ENCODE data around the gene MCC.
"Not testable (repeated sequence)": the region's sequence is repeated elsewhere in the genome, so short reads cannot be mapped to it uniquely, and the experiment has no call there.

MCC gene

DNA sequence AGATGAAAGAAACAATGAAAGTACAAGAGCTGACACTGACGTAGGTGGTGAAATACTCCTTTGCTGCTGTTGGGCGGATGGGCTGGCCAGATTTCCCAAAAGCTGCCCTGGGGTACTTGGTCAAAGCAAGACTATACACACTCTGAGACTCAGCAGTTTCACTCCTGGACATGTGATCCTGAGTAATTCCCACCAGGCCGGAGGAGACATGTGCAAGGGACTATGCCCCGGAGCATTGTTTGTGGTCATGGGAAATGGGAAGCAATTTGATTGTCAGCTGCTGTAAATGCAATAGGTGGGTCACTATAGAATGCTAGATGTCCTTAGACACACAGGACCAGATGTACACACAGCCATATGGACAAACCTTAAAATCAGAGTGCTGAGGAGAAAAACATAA is 395.6 kb downstream of the MCC start:
- no peak for DNase-seq

DNA sequence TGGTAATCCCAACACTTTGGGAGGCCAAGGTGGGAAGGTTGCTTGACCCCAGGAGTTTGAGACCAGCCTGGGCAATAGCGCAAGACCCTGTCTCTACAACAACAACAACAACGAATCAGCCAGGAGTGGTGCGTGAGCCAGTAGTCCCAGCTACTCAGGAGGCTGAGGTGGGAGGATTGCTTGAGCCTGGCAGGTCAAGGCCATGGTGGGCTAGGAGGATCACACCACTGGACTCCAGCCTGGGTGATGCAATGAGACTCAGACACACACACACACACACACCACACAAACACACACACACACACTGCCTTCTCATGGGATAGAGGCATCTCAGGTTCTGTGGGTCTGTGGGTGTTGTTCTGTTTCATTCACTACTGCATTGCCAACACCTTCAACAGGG is 396.6 kb downstream of the MCC start:
- DNase-seq, result no peak

DNA sequence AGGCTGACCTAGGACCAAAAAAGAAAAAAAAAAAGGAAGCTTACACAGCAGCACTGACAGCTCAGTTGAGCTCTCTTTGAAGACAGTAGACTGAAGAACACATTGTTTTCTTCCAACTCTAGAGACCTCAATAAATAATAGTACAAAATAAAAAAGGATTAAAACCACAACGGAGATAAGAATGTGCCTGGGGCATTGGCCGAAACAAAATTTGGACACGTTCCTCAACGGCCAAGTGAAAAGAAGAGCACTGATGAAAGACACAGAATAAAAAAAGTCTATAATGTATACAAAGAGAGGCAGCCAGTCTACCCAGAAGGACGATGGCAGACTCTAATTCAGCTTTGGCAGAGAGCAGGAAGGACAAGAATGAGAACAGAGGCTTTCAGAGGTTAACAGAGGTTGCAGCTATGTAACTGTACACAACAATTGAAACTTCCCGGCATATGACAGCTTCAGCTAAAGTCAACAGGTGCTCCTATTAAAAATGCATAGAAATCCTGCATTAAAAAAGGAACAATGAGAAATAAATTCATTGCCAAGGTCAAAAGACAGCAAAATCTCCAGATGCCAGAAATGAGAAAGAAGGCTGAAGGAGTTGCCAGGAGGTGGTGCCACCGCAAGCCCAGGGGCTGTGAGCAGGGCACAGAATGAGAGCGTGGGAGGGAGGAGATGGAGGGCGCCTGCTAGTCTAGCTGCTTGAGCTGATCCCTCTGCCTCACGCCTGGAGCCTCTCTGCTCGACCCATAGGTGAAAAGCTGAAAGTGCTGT is 397.7 kb downstream of the MCC start:
- DNase-seq, result no peak

DNA sequence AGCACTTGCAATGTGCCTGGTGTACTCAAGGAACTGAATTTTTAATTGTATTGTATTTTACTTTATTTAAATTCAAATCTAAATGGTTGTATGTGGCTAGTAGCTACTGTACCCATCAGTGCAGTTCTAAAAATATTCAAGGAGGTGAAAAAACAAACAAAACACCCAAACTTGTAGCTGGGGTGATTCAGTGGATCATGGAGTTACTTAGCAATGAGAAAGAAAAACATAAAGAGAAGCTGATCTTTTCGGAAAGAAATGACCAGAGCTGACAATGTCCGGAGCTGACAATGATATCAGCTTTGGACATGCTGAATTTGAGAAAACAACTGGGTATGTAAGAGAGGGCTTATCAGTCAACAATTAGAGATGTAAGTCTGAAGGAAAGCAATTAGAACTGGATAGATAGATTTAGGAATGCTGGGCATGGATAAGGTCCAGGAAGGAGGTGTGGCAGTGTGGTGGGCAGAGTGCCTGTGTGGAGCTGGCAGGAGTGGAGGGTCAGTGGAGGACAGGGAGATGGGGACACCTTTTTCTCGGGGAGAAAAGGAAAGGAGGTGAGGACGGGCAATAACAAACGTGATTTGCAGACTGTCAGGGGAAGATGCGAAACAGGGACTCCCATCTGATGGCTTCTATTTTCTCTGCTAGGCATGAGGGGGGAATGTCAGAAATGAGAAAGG is 398.5 kb downstream of the MCC start:
- DNase-seq, result no peak

DNA sequence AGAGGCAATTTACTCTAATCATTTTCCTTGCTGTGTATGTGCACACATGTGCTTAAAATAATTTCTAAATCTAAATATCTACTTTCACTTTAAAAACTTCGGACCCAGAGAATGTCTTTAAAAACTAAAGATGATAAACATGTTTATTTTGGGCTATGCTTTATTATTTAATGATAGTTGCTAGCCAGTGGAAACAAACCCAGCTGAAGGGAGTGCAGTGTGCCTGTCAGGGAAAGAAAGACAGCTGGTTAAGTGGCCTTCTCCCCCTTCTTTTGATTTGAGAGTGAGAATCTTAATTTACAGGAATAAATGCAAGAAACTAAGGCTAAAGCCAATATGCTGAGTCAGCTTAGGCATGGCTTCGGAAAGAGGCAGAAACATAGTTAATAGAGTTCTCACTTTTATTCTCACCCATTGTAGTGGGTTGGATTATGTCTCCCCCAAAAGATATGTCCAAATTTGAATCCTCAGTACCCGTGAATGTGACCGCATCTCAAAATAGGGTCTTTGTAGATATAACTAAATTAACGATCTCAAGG is 400.2 kb downstream of the MCC start:
- no peak for DNase-seq

DNA sequence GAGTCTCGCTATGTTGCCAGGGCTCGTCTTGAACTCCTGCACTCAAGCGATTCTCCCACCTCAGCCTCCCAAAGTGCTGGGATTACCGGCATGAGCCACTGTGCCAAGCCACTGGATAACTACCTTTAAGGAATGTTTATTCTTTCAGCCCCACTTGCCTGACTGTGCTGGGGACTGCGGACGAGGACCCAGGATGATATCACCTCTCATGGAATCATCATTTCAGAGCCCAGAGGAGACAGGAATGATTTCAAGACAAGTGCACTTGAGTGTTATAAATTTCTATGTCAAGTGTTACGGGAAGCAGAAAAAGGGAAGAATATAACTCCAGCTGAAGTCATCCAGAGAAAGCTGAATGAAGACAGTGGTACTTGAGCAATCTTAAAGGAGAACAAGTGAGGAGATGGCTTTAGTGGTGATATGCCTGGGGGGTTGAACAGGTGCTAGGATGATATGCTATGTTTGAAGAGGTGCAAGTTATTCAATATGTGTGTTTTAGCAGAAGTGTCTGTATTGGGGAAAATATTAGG is 402.3 kb downstream of the MCC start:
- no peak for DNase-seq

DNA sequence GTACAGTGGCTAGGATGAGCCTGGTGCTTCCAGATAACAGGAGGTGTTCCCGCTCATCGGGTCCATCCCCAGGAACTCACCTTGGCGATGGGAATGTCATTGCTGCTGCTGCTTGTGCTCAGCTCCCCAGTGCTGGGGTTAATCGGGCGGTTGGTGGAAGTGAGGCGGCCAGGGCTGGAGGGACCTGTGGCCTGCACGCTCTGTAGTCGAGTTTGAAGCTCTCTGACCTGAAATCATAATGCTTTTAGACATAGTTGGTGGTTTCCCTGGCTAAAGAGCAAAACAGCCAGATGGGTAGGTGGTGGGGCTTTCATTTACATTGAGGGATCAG is 403.2 kb downstream of the MCC start:
- no peak for DNase-seq

DNA sequence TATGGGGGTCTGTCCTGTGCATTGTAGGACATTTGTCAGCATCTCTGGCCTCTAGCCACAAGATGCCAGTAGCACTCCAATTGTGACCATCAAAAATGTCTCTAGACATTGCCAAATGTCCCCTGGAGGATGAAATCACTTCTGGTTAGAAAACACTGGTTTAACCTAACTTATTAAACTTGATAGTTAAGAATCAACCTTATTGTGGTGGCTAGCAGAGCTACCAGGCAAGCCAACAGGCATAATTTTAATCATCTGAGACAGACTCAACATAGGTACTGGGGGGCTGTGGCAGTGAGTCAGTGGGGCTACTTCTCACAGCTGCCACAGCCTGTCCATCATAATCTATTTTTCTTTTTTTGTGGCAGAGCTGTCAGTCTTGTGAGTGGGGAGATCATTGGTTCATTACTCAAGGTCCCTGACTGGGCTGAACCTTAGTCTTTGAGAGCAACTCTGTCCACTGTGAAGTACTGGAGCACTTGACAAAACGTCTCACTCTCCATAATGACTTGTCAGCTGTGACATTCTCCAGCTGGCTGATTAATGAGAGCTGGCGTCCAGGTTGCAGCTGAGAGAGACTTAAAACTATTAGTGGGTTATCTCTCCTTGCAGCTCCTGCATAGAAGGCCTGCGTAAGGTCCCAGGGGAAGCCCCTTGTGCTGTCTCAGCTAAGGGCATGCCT is 403.7 kb downstream of the MCC start:
- DNase-seq, result no peak

DNA sequence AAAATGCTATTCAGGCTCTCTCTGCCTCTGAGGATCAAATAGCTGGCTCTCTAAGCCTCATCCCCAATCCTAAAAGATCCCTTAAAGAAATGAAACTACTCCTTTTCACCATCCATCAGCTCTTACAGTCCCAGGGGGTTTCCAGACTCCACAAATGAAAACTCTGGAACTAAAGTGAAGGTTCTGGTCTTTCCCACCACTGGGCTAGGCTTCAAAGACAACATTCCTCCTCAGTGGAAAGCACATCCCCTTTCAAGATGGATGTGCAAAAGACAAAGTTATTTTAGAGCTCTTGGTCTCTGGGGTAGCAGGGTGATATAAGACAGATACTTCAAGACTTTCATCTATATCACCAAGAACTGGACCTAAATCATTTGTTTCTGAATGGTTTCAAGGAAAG is 404.8 kb downstream of the MCC start:
- no peak for DNase-seq

DNA sequence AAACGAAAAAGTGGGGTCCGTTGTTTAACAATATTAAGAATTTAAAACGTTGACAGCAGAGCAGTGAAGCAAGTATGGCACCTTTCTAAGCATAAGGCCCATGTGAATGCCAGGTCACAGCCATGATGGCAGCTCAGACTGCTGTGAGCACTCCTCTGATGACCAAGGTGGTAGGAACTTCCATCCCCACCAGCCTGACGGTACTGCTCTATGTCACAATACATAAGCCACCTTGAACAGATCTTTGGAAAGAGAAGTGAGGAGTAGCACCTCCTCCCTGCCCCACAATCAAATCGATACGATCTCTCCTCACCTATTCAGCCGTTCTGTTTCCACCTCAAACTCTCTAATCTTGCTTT is 405.7 kb downstream of the MCC start:
- no peak for DNase-seq

DNA sequence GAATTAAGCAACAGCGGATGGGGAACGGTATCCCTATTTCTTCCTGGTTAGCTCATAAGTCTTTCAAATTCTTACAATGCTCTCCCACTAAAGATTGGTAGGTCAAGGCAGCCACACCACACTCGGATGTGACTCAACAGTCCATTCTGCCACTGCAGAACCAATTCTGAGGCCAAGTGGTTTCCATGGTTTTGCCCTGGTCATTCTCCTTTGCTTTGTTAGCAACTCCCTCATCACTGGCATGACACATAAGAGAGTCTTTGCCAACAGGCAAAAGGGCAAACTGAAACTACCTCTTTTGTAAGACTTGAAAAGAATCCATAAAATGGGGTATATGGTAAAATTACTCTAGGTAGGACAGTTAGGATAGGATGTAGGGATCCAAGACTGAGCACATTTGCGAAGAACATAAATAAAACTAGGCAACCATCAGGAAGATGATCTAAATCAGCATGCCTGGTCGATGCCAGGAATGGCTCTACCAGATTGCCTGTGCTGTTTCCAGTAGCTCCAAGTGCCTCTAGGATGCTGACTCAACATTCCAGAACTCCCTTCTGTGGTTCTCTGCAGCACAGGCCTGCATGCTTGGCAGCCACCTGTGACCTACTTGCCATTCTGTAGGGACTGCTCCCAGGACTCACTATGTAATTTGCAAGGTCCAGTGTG is 406.2 kb downstream of the MCC start:
- no peak for DNase-seq

DNA sequence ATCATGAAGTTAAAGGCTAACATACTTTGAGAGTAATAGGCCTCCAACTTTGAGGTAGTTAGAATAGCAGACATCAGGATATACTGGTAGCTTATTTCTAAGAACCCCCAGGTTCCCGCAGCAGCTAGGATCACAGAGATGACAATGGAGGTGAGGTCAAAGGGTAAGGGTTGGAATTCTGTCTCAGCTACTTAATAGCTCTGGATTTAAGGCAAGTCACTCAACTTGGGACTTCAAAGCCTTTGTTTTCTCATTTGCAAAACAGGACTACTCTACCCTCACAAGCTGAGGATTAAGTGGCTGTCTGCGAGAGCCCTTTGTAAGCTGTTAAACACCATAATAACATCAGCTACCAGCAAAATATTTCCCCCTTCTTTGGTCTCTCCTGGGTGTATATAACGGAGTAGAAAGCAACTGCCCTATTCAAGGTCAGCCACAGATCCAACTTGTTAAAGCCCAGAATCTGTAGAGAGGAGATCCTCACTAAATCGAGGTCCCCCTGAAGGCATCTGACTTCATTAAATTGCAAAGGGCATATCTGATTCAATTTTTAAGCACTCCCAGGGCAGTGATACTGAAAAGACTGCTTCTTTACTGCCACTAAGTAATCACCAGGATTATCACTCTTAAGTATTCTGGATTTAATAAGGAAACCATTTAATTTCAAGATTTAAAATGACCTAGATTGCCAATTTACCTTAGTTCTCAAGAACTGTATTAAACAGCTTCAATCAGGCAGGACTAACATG is 407.0 kb downstream of the MCC start:
- no peak for DNase-seq

DNA sequence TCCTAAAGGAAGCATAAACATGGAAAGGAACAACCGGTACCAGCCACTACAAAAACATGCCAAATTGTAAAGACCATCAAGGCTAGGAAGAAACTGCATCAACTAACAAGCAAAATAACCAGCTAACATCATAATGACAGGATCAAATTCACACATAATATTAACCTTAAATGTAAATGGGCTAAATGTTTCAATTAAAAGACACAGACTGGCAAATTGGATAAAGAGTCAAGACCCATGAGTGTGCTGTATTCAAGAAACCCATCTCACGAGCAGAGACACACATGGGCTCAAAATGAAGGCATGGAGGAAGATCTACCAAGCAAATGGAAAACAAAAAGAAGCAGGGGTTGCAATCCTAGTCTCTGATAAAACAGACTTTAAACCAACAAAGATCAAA is 411.6 kb downstream of the MCC start:
- DNase-seq, result not testable (repeated sequence)

DNA sequence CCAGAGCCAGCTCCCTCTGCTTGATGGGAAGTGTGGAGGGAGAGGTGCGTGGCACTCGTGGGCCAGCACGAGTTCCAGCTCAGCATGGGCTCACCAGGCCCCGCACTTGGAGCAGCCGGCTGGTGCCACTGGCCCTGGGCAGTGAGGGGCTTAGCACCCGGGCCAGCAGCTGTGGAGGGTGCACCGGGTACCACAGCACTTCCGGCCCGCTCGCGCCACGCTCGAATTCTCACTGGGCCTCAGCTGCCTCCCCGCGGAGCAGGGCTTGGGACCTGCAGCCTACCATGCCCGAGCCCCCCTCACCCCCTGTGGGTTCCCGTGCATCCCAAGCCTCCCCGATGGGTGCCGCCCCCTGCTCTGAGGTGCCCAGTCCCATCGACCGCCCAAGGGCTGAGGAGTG is 413.2 kb downstream of the MCC start:
- no peak for DNase-seq

DNA sequence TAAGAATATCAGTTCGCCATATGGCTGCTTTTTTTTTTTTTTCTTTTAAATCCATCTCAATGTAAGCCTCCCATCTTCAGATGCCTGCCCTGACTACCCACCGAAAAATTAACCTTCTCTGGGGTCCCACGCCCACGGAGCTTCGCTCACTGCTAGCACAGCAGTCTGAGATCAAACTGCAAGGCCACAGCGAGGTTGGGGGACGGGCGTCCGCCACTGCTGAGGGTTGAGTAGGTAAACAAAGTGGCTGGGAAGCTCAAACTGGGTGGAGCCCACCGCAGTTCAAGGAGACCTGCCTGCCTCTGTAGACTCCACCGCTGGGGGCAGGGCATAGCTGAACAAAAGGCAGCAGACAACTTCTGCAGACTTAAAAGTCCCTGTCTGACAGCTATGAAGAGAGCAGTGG is 414.6 kb downstream of the MCC start:
- DNase-seq, result not testable (repeated sequence)

DNA sequence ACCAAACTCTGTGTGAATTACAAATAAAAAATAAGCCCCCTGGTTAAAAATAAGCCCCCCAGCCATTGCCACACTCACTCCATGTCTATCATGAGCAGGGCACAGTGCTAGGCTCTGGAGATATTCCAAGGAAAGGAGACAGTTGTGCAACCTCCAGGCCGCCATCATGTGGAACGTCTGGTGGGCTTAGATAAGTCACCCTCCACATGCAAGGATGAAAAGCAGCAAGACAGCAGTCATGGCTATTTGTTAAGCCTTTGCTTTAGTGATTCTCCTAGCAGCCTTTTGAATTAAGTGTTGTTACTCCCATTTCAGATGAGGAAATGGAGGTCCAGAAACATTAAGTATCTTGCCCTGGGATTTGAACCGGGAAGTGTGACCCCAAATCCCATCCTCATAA is 416.9 kb downstream of the MCC start:
- DNase-seq, result no peak

DNA sequence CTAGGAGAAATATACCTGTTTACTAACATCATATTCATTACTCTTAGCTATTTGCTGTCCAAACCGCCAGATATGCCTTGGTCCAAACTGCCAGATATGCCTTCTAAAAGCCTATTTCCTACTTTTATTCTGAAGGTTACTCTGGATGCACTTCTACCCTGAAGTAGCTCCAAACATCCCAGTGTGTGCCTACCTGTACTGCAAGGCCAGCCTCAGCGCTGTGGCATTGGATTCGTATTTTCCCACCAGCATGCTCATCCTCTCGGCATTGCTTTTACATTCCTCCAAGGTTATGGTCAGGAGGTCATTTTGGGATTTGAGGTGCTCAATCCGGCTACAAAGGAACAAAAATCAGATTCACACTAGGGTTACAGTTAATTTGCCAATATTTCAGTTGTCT is 417.4 kb downstream of the MCC start:
- no peak for DNase-seq

DNA sequence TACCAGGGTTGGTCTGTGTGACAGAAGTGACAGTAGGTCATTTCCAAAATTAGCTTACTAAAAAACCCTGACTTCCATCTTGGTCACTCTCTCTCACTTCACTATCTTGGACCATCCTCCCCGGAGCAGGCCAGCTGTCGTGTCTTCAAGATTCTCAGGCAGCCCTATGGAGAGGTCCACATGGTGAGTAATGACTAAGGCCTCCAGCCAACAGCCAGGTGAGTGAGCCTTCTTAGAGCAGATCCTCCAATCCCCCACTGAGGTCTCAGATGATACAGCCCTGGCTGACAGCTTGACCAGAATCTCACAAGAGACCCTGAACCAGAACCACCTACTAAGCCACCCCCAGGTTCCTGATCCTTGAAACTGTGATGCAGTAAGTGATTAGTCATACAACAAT is 419.7 kb downstream of the MCC start:
- no peak for DNase-seq

DNA sequence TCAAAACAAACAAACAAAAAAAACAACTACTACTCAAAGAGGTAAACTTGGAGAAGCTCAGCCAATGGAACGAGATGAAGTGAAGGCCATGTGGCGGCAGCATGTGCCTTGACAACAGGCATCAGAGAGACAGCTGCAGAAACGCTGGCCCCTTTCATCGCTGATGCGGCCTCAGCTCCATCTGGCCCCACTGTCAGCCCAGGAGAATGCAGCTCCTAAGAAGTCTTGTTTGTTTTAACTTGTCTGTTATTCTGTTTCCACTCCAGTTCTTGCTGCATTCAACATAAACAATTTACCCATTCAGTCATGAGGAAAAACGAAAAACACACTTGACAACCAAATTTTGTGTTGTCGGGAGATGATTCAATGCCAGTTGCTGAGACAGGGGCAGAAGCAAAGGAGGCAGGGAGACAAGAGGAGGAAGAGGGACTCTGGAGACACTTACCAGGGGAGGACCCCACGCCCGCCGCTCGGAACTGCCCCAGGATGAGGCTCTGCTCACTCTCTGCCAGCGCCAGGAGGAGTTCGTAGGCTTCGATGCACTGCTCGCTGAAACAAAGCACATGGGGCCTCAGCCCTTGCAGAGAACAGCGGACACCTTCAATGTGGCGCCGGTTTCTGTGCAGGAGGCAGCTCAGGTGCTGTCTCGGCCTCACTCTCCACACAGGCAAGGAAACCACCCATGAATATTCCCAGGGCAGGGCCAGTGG is 420.5 kb downstream of the MCC start:
- no peak for DNase-seq

DNA sequence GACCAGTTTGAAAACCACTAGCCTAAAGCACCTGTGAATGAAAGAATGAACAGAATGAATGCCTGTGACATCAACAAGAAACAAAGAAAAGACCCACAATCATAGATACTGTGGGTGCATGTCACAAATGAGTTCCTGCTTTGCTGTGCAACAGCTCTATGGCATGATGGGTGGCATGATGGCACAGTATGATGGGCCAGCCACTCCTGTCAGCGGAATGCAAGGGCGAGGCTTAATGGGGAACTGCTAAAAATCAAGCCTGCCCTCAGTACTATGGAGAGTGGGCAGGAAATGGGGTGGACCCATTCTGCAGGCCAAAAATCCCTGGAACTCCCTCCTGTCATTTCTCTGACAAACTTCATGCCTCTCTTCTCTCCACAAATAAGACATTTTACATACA is 422.6 kb downstream of the MCC start:
- DNase-seq, result no peak

DNA sequence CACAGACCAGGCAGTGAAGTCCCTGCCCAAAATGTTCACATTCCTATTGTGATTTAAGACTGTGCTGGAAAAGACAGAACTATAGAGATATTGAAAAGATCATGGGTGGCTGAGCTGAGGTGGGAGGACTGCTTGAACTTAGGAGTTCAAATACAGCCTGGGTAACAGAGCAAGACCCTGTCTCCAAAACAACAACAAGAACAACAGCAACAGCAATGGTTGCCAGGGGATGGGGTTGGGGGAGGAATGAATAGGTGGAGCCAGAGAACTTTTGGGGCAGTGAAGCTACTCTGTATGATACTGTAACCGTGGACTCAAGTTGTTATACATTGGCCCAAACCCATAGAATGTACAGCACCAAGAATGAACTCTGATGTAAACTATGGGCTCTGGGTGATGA is 423.4 kb downstream of the MCC start:
- DNase-seq, result no peak

DNA sequence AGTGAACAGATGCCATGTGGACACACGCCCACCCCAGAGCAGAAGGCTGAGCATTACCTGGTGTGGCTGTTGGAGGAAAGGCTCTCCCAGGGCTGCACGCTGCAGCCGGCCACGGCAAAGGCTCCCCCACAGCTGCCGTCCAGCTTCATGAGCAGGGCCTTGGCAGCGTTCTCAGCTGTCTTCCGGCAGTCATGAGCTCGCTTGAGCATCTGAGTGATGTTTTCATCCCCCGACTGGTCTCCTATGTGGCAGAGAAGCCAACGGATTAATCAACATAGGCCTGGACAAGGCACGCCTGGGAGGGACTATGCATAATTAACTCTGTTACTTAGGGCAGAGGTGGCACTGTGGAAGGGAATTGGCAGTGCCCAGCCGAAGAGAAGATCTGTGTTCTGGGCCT is 424.3 kb downstream of the MCC start:
- DNase-seq, result no peak

Measured in Kasumi-1 (cell line).